ENCODE measurements around the gene GRB7. TPM values are rescaled to one million over a fixed set of nuclear protein-coding genes. Genes with fewer than 3 reads are reported as not detected.
A peak's percentile ranks its signal among the peaks of the same experiment; 100 is the strongest.

Gene GRB7
- total RNA-seq, 1 donor from 2014 or later = 44.6 TPM

GRCh38 chr17:39750131-39751015, 12.6 kb downstream of the GRB7 start:
- H3K27ac Mint-ChIP-seq = peak overlapping the region; percentile 53
- TF ChIP-seq CTCF (IDR thresholded peaks at IDR 0.05; ENCODE audit: unreplicated experiment) = no peak
- DNase-seq (ENCODE audit: low spot score in 2 of 2, unreplicated experiment in 2 of 2) = no peak
- no peak overlapping the region for H3K4me3 Mint-ChIP-seq
- no peaks in the 10 kb centered on the region for H3K9me3 Mint-ChIP-seq
- H3K36me3 Mint-ChIP-seq = peaks cover 3% of the 10 kb centered on the region
- no peaks in the 10 kb centered on the region for H3K27me3 Mint-ChIP-seq (ENCODE audit: low read depth)
- peaks cover 37% of the 10 kb centered on the region for H3K4me1 Mint-ChIP-seq

GRCh38 chr17:39751016-39751543, 13.3 kb downstream of the GRB7 start:
- no peak for TF ChIP-seq CTCF (IDR thresholded peaks at IDR 0.05; ENCODE audit: unreplicated experiment)
- H3K27ac Mint-ChIP-seq = no peak overlapping the region
- H3K36me3 Mint-ChIP-seq = peaks cover 3% of the 10 kb centered on the region
- no peak overlapping the region for H3K4me3 Mint-ChIP-seq
- no peaks in the 10 kb centered on the region for H3K27me3 Mint-ChIP-seq (ENCODE audit: low read depth)
- H3K4me1 Mint-ChIP-seq = peaks cover 43% of the 10 kb centered on the region
- H3K9me3 Mint-ChIP-seq = no peaks in the 10 kb centered on the region
- DNase-seq (ENCODE audit: low spot score in 2 of 2, unreplicated experiment in 2 of 2) = no peak

DNA sequence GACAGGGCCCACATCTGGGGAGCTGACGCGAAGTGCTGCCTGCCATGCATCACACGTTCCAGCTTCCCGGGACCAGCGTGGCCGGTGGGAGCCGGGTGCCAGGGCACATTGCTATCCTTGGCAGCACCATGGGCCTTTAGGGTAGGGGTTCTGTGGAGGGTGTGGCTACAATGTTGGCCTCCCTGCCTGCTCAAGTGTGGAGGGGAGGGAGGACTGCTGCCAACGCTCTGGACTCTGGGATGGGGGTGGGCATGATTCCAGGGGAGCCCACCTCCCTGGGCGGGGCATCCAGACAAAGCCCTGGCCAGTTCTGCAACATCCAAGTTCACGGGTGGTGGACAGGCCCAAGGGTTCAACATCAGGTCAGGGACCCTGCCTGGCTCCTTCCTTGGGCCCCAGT, 13.9 kb downstream of the GRB7 start:
- Mint-ChIP-seq H3K4me1 (peaks cover 47% of the 10 kb centered on the region), H3K27ac (peak overlapping the region; percentile 91)

DNA sequence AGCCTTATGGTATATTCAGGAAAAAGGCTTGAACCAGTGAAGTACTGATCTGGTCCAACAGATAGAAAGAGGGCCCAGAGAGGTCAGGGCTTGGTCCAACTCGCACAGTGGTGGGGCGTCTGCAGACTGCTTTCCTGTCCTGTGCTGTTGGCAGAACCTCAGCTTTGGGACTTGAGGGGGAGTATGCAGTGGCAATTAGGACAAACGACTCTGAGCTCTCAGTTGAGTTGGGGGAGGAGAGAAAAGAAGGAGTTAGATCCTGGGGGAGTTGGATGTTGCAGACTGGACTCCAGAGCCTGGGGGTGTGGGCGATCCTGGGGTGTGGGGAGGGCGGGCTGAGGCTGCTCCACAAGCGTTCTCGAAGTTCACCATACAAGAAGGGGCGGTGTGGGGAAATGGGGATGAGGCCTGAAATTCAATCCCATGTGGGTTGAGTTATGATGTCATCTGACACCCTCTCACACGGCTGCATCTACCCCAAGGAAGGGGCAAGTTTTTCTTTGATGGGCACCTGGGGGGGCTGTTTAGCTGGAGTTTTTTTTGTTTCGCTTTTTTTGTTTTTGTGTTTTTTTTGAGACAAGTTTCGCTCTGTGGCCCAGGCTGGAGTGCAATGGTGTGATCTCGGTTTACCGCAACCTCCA, 14.6 kb downstream of the GRB7 start:
- peaks cover 3% of the 10 kb centered on the region for H3K36me3 Mint-ChIP-seq
- no peak for TF ChIP-seq CTCF (IDR thresholded peaks at IDR 0.05; ENCODE audit: unreplicated experiment)
- no peaks in the 10 kb centered on the region for H3K27me3 Mint-ChIP-seq (ENCODE audit: low read depth)
- no peaks in the 10 kb centered on the region for H3K9me3 Mint-ChIP-seq
- no peak for DNase-seq (ENCODE audit: low spot score in 2 of 2, unreplicated experiment in 2 of 2)
- H3K4me1 Mint-ChIP-seq = peaks cover 47% of the 10 kb centered on the region
- peak overlapping the region; percentile 91 for H3K27ac Mint-ChIP-seq
- H3K4me3 Mint-ChIP-seq = peak overlapping the region; percentile 58

More for the DNA sequence above, 13.9 kb downstream of the GRB7 start:
- Mint-ChIP-seq H3K4me3 (peak overlapping the region; percentile 58), H3K9me3 (no peaks in the 10 kb centered on the region), H3K27me3 (ENCODE audit: low read depth) (no peaks in the 10 kb centered on the region), H3K36me3 (peaks cover 3% of the 10 kb centered on the region)
- no peak for DNase-seq (ENCODE audit: low spot score in 2 of 2, unreplicated experiment in 2 of 2)
- TF ChIP-seq CTCF (IDR thresholded peaks at IDR 0.05; ENCODE audit: unreplicated experiment) = no peak

DNA sequence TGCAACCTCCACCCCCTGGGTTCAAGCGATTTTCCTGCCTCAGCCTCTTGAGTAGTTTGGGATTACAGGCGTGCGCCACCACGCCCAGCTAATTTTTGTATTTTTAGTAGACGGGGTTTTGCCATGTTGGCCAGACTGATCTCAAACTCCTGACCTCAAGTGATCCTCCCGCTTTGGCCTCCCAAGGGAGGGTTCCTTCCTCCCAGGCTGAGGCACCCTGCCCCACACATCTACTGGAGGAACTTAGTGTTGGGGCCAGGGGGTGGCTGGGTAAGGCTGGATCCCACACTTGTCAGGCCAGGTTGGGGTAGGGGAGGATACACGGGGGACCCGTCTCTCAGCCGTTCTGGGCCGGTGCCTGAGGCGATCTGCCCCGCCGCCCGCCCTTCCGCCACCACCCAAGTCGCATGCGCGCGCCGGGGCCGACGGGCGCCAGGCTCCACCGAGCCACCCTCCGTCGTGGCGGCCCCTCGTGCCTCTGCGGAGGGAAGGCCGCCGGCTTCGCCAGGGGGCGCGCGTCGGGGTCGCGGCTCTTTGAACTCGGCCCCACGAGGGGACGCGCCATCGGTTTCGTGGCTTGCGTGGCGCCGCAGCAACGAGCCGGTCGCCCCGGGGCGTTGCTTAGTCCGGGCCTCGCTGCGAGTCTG, 15.9 kb downstream of the GRB7 start:
- peak overlapping the region; percentile 58 for H3K4me3 Mint-ChIP-seq
- peaks cover 5% of the 10 kb centered on the region for H3K27me3 Mint-ChIP-seq (ENCODE audit: low read depth)
- H3K9me3 Mint-ChIP-seq = no peaks in the 10 kb centered on the region
- DNase-seq (ENCODE audit: low spot score in 2 of 2, unreplicated experiment in 2 of 2) = peak in 1 of 2 experiments; percentile 65
- peak overlapping the region; percentile 84 for H3K27ac Mint-ChIP-seq
- TF ChIP-seq CTCF (IDR thresholded peaks at IDR 0.05; ENCODE audit: unreplicated experiment) = no peak
- no peaks in the 10 kb centered on the region for H3K36me3 Mint-ChIP-seq
- peaks cover 47% of the 10 kb centered on the region for H3K4me1 Mint-ChIP-seq
